HL-60 (cell line): ENCODE results near the gene LRMDA.

Experiments
- SPI1 ChIP-seq: IDR thresholded peaks from 2 replicates; pipeline ENCODE4 v1.6.1; 2012; ENCODE audit warnings: low read depth, mild to moderate bottlenecking, borderline replicate concordance
- TF ChIP-seq, protein P1 (sequence below): IDR thresholded peaks from one replicate; pipeline ENCODE4 v1.5.1; 2011; ENCODE audit warnings: low read length, control low read depth, inconsistent platforms; ENCODE audit not compliant: insufficient read depth

DNA sequence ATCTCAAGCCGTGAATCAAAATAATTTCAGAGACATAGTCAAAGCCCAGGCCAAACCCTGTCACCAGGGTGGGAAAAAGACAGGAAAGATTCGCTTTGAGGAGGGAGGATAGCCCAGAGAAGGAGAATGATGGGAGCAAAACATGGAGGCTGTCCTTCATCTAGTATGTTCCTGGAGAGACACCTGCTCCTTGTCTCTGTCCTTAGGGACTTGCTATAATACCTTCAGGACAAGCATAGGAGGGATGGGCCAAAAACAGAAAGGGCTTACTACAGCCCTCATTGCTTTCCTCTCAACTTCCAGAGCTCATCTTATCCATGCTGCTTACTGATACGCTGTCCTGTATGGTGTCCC lies 593.7 kb downstream of the LRMDA start:
- TF ChIP-seq, protein P1, sequence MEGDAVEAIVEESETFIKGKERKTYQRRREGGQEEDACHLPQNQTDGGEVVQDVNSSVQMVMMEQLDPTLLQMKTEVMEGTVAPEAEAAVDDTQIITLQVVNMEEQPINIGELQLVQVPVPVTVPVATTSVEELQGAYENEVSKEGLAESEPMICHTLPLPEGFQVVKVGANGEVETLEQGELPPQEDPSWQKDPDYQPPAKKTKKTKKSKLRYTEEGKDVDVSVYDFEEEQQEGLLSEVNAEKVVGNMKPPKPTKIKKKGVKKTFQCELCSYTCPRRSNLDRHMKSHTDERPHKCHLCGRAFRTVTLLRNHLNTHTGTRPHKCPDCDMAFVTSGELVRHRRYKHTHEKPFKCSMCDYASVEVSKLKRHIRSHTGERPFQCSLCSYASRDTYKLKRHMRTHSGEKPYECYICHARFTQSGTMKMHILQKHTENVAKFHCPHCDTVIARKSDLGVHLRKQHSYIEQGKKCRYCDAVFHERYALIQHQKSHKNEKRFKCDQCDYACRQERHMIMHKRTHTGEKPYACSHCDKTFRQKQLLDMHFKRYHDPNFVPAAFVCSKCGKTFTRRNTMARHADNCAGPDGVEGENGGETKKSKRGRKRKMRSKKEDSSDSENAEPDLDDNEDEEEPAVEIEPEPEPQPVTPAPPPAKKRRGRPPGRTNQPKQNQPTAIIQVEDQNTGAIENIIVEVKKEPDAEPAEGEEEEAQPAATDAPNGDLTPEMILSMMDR = no peak
- no peak for TF ChIP-seq SPI1
